Dedifferentiated amniotic fluid mesenchymal stem cell (primary cell): ENCODE data around the gene TSPAN9.

Experiments used
- DNase-seq: peaks from one replicate; pipeline ENCODE4 v3.0.0-alpha.2; 2016; ENCODE audit errors: extremely low spot score

The TSPAN9 gene

DNA sequence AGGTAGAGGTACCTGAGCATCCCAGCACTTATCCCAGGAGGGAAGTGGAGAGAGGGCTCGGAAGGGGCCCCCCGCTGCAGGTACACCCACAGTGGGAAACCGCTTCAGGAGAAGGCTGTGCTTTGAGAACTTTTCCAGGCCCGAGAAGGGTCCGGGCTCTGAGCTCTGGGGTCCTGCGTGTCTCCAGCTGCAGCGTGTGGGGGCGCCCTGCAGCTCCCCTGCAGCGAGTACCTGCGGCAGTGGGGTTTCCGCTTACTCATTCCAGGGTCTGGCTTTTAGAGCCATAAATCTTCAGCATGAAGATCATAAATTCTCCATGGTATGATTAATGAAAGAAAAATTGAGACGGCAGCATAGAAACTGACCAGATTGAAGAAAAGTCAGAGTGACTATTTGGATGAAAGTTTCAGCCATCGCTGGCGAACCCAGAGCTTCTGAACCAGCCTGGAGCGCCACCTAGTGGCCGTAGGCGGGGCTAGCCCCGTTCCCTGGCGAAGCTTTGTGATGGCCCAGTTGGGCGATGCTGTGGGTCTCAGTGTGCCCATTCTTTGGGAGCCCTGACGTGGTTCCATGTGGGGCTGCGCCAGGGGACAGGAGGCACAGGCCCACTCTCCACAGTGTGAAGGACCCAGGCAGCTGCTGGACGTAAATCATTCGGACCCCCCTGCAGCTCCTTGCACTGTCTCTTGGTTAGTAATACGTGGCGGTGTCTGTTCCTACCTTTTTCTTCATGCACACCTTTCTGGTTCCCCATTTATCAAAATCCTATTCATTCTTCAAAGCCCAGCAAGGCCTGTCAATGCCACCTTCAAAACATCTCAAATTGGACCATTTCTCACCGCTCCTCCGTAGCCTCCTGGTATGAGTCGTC is 198.2 kb downstream of the TSPAN9 start:
- peak; percentile 62 for DNase-seq

DNA sequence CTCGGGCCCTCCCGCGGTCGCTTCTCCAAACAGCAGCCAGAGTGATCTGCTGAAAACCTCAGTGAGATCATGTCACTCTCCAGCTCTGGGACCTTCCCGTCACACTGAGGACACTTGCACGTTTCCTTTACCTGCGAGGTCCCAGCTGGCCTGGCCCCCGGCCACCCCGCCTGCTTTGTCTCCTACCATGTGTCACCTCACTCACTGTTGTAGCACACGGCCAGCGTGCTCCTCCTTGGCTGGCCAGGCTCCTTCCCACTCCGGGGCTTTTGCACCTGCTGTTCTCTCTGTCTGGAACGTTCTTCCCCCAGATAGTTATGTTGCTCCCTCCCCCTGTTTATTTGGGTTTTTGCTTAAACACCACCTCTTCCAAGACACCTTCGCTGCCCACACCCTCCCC is 199.0 kb downstream of the TSPAN9 start:
- no peak for DNase-seq

DNA sequence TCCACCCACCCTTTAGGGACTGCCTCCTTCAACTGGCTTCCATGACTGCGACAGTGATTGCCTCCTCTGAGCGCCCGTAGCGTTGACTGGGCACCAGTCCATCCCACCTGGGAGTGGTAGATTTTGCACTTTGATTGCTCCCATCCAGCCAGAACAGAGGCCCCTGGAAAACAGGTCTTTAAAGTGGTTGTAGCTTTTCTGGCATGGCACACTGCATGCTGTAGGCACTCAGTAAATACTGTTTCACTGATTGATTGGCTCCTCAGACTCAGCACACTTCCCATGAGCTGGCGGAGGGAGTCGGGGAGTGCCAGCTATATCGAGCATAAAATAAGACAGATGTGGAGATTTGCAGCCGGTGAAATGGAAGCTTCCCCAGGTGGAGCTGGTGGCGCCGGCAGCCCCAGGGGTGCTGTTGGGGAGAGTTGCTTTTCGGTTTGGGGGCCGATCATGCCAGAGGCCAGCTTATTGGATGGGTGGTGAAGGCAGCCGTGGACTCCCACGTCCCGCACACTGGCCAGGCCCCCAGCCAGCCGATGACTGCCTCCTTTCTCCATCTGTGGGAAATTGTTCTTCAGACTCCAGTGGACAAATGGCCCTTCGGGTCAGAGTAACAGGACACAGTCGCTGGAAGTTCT is 200.2 kb downstream of the TSPAN9 start:
- no peak for DNase-seq

DNA sequence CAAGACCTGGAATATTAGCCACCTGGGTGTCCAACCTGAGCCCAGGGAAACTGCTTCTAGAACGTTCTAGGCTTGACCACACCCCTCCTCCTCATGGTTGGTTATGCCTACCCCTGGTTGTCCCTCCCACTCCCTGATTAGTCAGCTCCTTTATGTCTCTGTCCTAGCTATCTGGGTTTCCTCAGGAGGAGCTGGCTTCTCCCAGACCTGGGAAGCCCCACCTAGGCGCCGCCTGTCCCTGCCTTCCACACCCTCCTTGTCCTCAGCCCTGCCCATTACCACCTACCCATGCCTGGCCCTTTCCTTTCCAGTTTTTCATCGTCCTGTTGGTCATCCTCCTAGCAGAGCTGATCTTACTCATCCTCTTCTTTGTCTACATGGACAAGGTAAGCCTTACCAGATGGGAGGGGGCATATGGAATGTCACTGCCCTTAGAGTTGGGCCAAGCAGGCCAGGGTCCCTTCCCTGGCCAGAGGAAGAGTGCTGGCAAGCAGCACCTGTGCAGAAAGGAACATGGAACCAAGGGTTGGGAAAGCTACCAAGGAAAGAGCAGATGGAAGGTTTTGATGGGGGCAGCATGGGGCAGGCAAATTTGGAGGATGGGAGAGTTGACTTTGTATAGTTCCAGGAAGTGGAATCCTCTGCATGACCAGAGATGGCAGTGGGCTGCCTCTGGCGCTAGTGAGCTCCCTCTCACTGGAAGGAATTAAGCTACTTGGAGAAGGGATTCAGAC is 201.7 kb downstream of the TSPAN9 start:
- DNase-seq, result no peak

DNA sequence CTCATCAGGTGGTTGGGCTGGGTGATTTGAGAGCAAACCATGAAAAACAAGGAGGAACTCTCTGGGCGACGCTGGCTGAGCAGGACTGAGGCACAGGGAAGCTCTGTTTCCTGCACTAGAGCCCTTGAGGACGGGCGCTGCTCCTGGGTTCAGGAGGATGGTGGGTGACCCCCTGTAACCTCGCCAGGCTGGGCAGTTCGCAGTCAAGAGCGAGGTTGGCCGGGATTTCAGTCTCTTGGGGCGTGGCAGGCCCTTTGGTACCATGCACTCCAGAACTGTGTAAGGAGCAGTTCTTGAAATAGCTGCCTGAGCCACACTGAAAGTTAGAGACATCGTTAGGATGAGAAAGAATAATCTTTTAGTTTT is 202.2 kb downstream of the TSPAN9 start:
- no peak for DNase-seq

DNA sequence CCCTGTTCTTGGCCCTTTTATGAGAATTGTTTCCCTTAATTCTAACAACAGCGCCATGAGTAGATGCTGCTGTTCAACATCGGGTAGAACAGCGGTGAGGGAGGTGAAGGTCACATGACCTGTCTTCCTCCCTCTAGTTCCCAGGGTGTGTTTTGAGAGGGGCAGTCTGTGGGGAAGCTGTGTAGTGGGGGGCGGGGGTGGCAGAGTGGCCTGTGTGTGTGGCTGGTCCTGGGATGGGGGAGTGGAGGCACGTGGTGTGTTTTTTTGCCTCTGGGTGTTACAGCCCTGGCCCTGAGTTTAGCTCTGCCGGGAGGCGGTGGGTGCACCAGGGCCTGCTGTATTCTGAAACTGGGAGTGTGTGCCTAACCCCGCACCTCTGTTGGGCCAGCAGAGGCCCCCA is 202.7 kb downstream of the TSPAN9 start:
- DNase-seq, result no peak

DNA sequence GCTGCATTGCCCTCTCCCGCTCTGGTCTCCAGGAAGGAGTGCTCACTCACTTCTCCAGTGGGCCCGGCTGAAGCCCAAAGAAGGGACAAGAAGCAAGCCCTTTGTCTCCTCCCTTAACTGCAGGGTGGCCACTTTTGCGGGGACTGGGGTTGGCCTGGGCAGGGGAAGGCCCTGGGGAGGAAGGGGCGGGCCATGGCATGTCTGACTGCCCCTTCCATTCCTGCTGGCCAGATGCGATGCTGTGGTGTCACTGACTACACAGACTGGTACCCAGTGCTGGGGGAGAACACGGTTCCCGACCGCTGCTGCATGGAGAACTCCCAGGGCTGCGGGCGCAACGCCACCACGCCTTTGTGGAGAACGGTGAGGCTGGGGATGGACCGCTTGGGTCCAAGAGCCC is 203.8 kb downstream of the TSPAN9 start:
- no peak for DNase-seq

DNA sequence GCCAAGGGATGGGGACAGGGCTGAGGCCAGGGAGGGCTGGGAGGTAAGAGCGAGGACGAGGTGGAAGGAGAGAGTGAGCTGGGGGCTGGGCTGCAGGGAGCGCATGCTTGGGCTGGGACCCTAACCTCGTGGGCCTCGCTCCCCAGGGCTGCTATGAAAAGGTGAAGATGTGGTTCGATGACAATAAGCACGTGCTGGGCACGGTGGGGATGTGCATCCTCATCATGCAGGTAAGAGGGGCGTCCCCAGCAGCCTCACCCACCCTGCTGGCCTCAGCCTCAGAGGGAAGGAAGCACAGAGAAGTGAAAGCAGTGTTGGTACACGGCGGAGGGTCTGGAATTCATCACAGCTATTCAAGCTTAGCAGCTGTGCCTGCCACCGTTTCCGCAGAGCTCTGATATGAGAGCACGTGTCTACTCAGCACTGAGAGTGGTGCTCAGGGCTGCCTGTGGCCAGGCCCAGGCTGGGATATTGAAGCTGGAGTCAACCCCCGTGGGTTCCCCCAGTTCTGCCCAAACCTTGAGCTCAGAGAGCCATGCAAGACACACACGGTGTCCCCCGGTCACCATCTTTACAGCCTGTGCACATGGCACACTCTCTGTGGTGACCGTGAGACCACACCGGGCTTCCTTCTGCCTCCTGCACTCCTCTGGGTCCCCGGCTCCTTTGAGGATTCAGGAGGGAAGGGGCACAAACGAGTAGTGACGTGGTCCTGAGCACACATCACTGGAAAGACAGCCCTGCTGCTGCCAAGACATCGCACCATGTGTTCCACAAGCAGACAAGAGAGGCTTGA is 204.6 kb downstream of the TSPAN9 start:
- DNase-seq, result no peak

DNA sequence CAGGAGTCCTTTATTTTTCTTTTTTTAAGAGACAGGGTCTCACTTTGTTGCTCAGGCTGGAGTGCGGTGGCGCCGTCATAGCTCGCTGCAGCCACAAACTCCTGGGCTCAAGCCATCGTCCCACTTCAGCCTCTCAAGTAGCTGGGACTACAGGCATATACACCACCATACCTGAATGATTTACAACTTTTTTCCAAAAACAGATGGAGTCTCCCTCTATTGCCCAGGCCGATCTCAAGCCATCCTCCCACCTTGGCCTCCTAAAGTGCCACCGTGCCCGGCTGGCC is 205.1 kb downstream of the TSPAN9 start:
- no peak for DNase-seq

DNA sequence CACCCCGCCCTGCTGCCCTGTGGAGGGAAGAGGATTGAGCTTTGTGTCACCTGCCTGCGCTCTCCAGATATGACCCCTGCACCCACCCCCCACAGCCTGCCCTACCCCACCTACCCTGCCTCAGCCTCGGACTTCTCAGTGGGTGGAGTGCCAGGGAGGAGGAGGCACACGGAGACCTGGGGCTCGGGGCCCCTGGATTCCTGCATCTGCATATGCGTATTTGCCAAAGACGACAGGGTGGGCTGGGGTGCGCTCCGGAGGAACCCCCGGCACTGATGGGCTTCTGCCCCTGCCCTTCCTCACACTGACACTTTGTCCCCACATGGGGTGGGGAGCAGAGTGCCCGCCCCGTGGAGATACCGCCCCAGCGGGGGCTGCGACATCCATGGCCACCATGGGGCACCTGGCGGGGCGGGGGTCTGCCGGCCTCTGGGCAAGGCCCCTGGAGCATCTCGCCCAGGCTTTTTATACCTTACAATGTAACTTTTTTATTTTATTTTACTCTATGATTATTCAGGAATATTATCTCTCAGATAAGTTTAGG is 206.0 kb downstream of the TSPAN9 start:
- DNase-seq, result no peak

DNA sequence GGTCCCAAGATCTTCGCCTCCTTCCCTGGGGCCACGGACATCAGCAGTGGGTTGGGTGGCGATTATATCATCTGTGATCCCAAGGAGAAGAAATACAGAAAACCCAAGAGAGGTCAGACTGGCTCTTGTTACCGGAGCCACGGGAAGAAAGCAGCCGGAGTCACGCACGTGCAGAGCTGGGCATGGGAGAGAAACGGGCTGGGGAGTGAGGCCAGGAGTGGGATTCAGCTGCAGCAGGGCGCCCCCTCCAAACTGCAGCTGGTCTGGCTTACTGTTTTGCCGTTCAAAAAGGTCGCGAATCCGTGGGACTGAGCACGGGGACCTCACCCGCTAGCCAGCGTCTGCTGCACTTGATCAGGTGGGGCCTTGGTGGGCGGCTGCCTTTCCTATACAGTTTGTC is 207.2 kb downstream of the TSPAN9 start:
- DNase-seq, result no peak

DNA sequence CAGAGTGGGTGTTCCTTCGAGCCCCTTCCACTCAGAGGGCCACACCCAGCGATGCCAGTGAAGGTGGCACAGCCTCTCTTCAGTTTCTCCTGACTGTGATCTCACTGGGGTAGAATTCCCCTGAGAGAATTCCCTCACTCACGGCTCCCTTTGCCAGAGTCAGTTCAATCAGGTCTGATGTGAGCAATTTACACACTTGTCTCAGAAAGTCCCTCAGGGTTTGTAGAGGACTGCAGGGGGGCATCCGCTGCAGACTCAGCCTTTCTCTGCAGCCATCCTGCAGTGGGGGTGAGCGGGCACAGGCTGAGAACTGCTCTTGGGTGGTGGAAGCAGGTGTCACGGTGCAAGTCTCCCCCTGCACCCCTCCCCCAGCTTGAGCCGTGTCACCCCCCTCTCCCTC is 208.4 kb downstream of the TSPAN9 start:
- DNase-seq, result no peak

DNA sequence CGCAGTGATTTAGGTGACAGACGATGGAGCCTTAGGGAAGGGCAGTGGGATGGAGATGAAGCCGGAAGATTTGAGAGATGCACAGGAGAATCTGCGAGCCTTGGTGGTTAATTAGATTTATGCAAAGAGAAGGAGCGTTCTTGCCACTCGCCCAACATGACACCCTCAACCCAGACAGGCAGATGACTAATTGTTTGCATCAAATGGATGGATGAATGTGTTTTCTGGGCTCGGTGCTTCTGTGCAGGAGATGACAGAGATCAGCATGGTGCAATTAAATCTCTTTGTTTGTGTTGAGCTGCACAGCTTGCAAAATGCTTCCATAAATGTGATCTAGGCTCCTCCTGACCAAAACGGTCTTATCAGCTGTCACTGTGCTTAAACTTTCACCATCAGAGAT is 211.5 kb downstream of the TSPAN9 start:
- DNase-seq, result no peak

DNA sequence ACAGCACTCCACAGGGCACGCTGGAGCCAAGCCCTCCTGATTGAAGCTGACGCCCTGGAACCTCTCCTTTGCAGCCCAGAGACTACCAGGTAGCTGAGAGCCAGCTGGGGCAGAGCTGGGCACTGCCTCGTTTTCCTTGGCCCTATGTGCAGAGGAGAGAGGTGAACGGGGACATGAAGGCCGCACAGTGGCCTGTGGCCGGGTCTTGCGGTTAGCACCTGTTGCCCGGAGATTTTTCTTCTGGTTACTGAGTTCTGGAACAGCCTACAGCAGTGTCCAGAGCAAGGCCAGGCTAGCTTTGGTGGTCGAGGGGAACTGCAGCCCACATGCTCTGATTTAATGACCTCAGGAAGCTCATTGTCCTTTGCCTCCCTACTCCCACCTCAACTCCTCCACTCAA is 212.5 kb downstream of the TSPAN9 start:
- no peak for DNase-seq

DNA sequence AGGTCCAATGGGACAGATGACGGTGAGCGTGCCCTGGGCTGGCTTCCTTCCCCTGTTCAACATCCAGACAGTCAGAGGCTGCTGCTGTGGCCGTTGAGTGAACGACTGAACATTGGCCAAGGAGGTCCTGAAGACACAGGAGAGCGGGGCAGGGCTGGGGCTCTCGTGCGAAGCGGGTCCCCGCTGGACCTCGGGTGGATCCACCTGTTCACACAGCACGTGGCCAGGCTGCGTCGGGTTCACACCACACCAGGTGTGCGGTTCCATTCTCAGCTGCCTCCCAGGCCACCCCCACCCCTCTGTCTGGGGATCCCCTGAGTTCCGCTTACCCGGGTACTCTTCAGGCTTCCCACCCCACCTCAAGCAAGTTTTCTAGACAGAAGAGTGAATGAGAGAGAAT is 214.8 kb downstream of the TSPAN9 start:
- DNase-seq, result no peak

DNA sequence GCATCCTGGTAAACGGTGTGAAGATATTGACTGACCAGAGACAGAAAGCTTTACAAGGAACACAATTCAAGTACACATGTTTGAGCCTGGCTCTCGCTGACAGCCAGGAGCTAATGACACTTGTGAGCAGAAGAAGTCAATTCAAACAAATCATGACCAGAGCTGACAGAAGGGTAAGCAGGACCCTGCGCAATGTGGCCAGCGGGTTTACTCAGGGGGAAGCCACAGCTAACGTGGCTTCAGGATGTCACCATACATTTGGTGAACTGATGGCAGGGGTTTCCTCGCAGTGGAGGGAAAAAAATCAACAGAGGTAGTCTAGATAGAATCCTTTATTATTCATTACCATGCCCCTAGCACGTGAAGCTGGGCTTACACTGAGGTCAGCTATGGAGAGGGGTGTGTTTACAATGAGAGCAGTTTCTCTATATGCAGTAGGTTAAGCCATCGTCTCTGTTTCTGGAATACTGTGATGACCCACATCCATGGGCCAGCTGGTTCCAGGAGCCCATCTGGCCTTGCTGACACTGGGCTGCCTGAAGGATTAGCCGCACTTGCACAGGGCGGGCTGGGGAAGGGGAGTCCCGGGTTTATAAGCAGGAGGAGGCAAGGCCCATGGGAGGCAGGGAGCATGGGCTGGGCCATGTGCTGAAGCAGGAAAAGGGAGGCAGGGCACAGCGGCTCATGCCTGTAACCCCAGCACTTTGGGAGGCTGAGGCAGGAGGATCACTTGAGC is 215.7 kb downstream of the TSPAN9 start:
- no peak for DNase-seq

DNA sequence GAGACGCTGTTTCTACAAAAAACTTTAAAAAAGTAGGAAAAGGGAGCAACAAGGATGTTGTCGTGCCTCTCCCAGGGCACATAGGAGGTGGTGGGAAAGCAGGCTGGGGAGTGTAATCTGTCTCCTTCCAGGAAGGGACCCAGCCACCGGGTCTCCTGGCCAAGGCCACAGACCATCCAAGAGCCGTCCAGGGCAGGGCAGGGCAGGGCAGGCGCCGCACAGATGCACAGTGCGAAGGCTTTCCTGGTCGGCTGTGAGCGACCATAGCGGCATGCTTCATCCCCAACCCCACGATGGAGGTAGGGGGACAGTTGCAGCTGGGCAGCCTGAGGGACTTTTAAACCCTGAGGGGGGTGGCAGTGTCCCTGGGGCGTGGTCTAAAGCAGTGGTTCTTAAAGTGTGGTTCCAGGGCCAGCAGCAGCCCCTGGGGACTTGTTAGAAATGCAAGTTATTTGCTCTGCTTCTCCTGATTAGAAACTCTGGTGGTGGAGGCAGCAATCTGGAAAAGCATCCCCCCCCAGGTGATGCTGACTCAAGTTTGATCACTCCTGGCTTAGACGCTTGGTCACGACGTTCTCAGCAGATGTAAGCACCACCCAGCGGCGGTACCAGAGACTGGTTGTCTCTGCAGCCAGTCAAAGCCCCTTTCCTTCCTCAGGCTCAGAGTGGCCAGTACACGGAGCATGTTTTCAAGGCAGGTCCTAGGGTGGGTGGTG is 216.4 kb downstream of the TSPAN9 start:
- no peak for DNase-seq

DNA sequence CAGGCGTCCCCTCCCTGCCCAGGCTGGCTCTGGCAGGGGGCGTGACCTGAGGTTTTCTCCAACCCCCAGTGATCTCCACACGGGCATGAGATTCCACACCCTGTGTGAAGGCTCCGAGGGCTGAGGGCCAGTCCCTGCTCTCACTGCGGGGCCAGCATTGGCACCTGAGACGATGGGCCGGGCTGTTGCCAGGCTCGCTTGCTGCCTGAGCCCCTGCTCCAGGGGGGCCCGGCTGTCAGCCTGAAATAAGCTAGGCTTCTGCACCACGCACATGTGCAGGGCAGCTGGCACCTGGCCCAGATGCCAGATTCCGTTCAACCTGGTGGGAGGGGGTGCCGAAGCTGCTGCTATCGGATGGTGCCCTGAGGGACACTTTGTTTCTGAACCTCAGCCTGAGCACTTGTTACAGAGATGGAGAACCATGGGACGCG is 217.3 kb downstream of the TSPAN9 start:
- no peak for DNase-seq

DNA sequence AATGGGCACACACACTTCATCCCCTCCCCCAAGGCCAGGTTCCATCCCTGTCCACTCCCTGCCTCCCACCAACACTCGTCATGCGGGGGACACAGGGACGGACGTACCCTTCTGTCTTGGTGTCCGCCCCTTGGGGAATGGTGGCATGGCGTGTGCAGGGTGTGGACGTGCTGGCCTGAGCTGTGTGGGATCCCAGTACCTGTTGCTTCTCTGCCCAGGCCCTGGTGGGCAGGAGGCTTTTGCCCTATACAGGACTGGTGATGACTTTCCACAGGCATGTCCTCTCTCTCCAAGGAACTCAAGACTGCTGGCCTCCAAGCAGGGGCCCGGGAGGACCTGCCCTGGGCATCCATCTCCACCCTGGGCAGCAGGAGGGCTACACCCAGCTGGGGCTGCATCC is 218.0 kb downstream of the TSPAN9 start:
- no peak for DNase-seq

DNA sequence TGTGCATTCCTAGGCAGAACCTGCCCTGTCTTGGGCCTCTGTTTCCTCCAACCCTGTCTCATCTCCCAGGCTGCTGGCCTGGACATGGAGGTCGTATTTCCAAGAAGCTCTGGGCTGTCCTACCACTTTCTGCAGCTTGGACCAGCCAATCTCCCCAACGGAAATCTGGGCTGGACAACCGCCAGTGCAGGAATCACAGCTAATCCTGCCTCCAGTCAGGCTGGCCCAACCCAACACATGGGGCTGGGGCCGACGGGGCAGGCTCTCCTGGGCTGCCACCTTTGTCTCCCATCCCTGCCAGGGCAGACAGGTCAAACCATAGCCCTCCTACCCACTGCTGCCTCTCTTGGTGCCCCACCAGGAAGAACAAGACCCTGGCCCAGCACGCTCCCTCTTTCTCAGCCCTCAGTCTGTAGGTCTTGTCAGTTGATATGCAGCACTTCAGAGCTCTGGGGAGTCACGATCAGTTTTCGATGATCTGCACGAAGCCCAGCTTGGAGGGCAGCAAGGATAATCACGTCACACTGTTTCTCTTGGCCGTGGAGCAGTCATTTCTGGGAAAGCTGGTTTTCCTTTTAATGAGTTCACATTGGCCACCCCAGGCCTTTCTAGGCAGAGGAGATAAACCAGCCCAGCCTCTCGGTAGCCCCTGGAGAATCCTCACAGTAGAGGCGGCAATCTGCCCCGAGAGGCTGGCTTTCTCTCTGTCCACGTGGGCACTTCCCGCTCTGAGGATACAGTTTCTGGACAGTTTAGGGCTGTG is 218.6 kb downstream of the TSPAN9 start:
- no peak for DNase-seq
